ENCODE results near the gene TTLL5.

GRCh38 chr14:75703467-75703866, 42.4 kb downstream of the TTLL5 start:
- TF ChIP-seq CTCF (IDR thresholded peaks at IDR 0.05) (no peak), POLR2A (IDR thresholded peaks at IDR 0.05) (no peak)
